Skeletal muscle satellite cell (primary cell): ENCODE data around the gene PRRT4.

ENCODE experiments used
- H3K27me3 ChIP-seq: 2 replicates; pipeline ENCODE4 v1.7.0; 2013; ENCODE audit warnings: low read length; ENCODE audit not compliant: control insufficient read depth, insufficient read depth
- H3K36me3 ChIP-seq: 2 replicates; pipeline ENCODE4 v1.7.0; 2013; ENCODE audit warnings: mild to moderate bottlenecking, control low read depth, low read length; ENCODE audit not compliant: insufficient read depth
- H3K4me1 ChIP-seq: 2 replicates; pipeline ENCODE4 v1.7.0; 2013; ENCODE audit warnings: low read length; ENCODE audit not compliant: control insufficient read depth, insufficient read depth
- H3K4me2 ChIP-seq: 2 replicates; pipeline ENCODE4 v1.7.0; 2013; ENCODE audit warnings: mild to moderate bottlenecking, low read length
- H3K4me3 ChIP-seq: 2 replicates; pipeline ENCODE4 v1.7.0; 2013; ENCODE audit warnings: low read length
- H3K9ac ChIP-seq: 2 replicates; pipeline ENCODE4 v1.7.0; 2013; ENCODE audit warnings: mild to moderate bottlenecking, low read depth, low read length, moderate library complexity
- H3K9me3 ChIP-seq: replicated peaks from 2 replicates; pipeline ENCODE4 v1.7.0; 2013; ENCODE audit warnings: mild to moderate bottlenecking, control low read depth, low read length

PRRT4 gene

GRCh38 chr7:128364166-128364870, 2.8 kb upstream of the PRRT4 start:
- Histone ChIP-seq H3K9ac (no peak overlapping the region), H3K36me3 (no peaks in the 10 kb centered on the region), H3K9me3 (no peaks in the 10 kb centered on the region), H3K4me3 (no peak overlapping the region), H3K4me1 (peaks cover 19% of the 10 kb centered on the region), H3K27me3 (peaks cover 74% of the 10 kb centered on the region), H3K4me2 (no peak overlapping the region)

GRCh38 chr7:128363261-128363721, 1.8 kb upstream of the PRRT4 start:
- Histone ChIP-seq H3K9me3 (no peaks in the 10 kb centered on the region), H3K36me3 (no peaks in the 10 kb centered on the region), H3K27me3 (peaks cover 79% of the 10 kb centered on the region), H3K4me1 (peaks cover 19% of the 10 kb centered on the region), H3K4me2 (no peak overlapping the region), H3K9ac (no peak overlapping the region), H3K4me3 (no peak overlapping the region)

GRCh38 chr7:128362670-128363069, 1.2 kb upstream of the PRRT4 start:
- Histone ChIP-seq H3K4me1 (peaks cover 19% of the 10 kb centered on the region), H3K4me2 (no peak overlapping the region), H3K9me3 (no peaks in the 10 kb centered on the region), H3K4me3 (no peak overlapping the region), H3K36me3 (no peaks in the 10 kb centered on the region), H3K9ac (no peak overlapping the region), H3K27me3 (peaks cover 83% of the 10 kb centered on the region)

- peaks cover 19% of the 10 kb centered on the region for H3K4me1 ChIP-seq
- no peak overlapping the region for H3K9ac ChIP-seq
- H3K4me3 ChIP-seq: no peak overlapping the region
- peaks cover 70% of the 10 kb centered on the region for H3K27me3 ChIP-seq
- H3K4me2 ChIP-seq: peak overlapping the region; percentile 88
- H3K9me3 ChIP-seq: no peaks in the 10 kb centered on the region
- H3K36me3 ChIP-seq: no peaks in the 10 kb centered on the region
Measured at GRCh38 chr7:128360359-128360678, 1.2 kb downstream of the PRRT4 start.

GRCh38 chr7:128359939-128360338, 1.6 kb downstream of the PRRT4 start:
- no peak overlapping the region for H3K4me3 ChIP-seq
- no peaks in the 10 kb centered on the region for H3K36me3 ChIP-seq
- no peak overlapping the region for H3K4me2 ChIP-seq
- H3K9ac ChIP-seq: no peak overlapping the region
- peaks cover 19% of the 10 kb centered on the region for H3K4me1 ChIP-seq
- H3K9me3 ChIP-seq: no peaks in the 10 kb centered on the region
- peaks cover 67% of the 10 kb centered on the region for H3K27me3 ChIP-seq

GRCh38 chr7:128359336-128359735, 2.2 kb downstream of the PRRT4 start:
- no peak overlapping the region for H3K4me3 ChIP-seq
- H3K9me3 ChIP-seq: no peaks in the 10 kb centered on the region
- no peaks in the 10 kb centered on the region for H3K36me3 ChIP-seq
- no peak overlapping the region for H3K4me2 ChIP-seq
- H3K4me1 ChIP-seq: peaks cover 19% of the 10 kb centered on the region
- H3K9ac ChIP-seq: no peak overlapping the region
- H3K27me3 ChIP-seq: peaks cover 65% of the 10 kb centered on the region

GRCh38 chr7:128358233-128358632, 3.3 kb downstream of the PRRT4 start:
- H3K4me2 ChIP-seq: no peak overlapping the region
- H3K27me3 ChIP-seq: peaks cover 63% of the 10 kb centered on the region
- H3K4me3 ChIP-seq: no peak overlapping the region
- H3K4me1 ChIP-seq: peaks cover 19% of the 10 kb centered on the region
- no peaks in the 10 kb centered on the region for H3K36me3 ChIP-seq
- no peak overlapping the region for H3K9ac ChIP-seq
- H3K9me3 ChIP-seq: no peaks in the 10 kb centered on the region

GRCh38 chr7:128357217-128357613, 4.3 kb downstream of the PRRT4 start:
- H3K4me1 ChIP-seq: peaks cover 17% of the 10 kb centered on the region
- peaks cover 65% of the 10 kb centered on the region for H3K27me3 ChIP-seq
- no peak overlapping the region for H3K9ac ChIP-seq
- H3K4me2 ChIP-seq: no peak overlapping the region
- no peak overlapping the region for H3K4me3 ChIP-seq
- no peaks in the 10 kb centered on the region for H3K9me3 ChIP-seq
- no peaks in the 10 kb centered on the region for H3K36me3 ChIP-seq

- Histone ChIP-seq H3K4me3 (no peak overlapping the region), H3K4me2 (no peak overlapping the region), H3K9me3 (no peaks in the 10 kb centered on the region), H3K9ac (no peak overlapping the region), H3K27me3 (peaks cover 63% of the 10 kb centered on the region), H3K36me3 (no peaks in the 10 kb centered on the region), H3K4me1 (peaks cover 18% of the 10 kb centered on the region)
Measured at GRCh38 chr7:128356546-128357216, 4.8 kb downstream of the PRRT4 start.

- H3K9ac ChIP-seq: no peak overlapping the region
- no peak overlapping the region for H3K4me3 ChIP-seq
- no peaks in the 10 kb centered on the region for H3K36me3 ChIP-seq
- H3K27me3 ChIP-seq: peaks cover 74% of the 10 kb centered on the region
- H3K9me3 ChIP-seq: no peaks in the 10 kb centered on the region
- H3K4me1 ChIP-seq: peaks cover 6% of the 10 kb centered on the region
- no peak overlapping the region for H3K4me2 ChIP-seq
Measured at GRCh38 chr7:128353610-128354009, 7.9 kb downstream of the PRRT4 start.

- Histone ChIP-seq H3K4me1 (peaks cover 6% of the 10 kb centered on the region), H3K9me3 (no peaks in the 10 kb centered on the region), H3K27me3 (peaks cover 74% of the 10 kb centered on the region), H3K9ac (no peak overlapping the region), H3K36me3 (no peaks in the 10 kb centered on the region), H3K4me3 (no peak overlapping the region), H3K4me2 (no peak overlapping the region)
Measured at GRCh38 chr7:128353189-128353588, 8.3 kb downstream of the PRRT4 start.

GRCh38 chr7:128352636-128353035, 8.9 kb downstream of the PRRT4 start:
- Histone ChIP-seq H3K4me3 (no peak overlapping the region), H3K36me3 (no peaks in the 10 kb centered on the region), H3K9ac (no peak overlapping the region), H3K27me3 (peaks cover 74% of the 10 kb centered on the region), H3K4me1 (peaks cover 6% of the 10 kb centered on the region), H3K9me3 (no peaks in the 10 kb centered on the region), H3K4me2 (no peak overlapping the region)
